A549 (cell line): Measurements from ENCODE around the gene TSPAN18. TPM values are rescaled to one million over a fixed set of nuclear protein-coding genes. Genes with fewer than 3 reads are reported as not detected.

Source experiments
- ATAC-seq, 2 experiments: fragments of 200-7000 bp in 1 of 2; fragments of >200 bp in 1 of 2; cut with Nextera tagmentation in 1 of 2; cut with Tn5 transposase in 1 of 2; 3 replicates each; pipeline versions ENCODE4 v1.8.0 to v1.9.1; 2018 to 2020; ENCODE audit warnings: mild to moderate bottlenecking in 1 of 2, moderate library complexity in 1 of 2
- CTCF ChIA-PET: fragments of 300-600 bp; sonication (Branson Sonifier 250); formaldehyde crosslinking; extraction: SDS; loops from one replicate; lab custom pipeline; 2021; ENCODE audit warnings: antibody characterized with exemption, inconsistent platforms; lab: Yijun Ruan, JAX
- POLR2A ChIA-PET: fragments of 350-600 bp; formaldehyde crosslinking; extraction: SDS; loops from one replicate; lab custom pipeline; 2021; ENCODE audit warnings: antibody characterized with exemption, inconsistent platforms; lab: Yijun Ruan, JAX
- DNase-seq, 2 experiments: peaks; one replicate each; pipeline versions ENCODE4 v3.0.0 to v3.0.0-alpha.2; 2011 to 2016; ENCODE audit warnings: low read depth in 1 of 2, low spot score in 1 of 2
- FAIRE-seq: peaks from 2 replicates; lab custom pipeline; 2011; peaks lifted over from hg19 to GRCh38; lab: Jason Lieb, UNC
- H3K27ac ChIP-seq, 2 experiments: fragments of >200 bp; sonication (Bioruptor Twin); formaldehyde crosslinking; 3 replicates each; pipeline ENCODE4 v1.5.1; 2016 to 2017
- H3K4me1 ChIP-seq: fragments of >200 bp; sonication (Bioruptor Twin); formaldehyde crosslinking; 3 replicates; pipeline ENCODE4 v1.6.1; 2016
- H3K4me2 ChIP-seq: fragments of >200 bp; sonication (Bioruptor Twin); formaldehyde crosslinking; 3 replicates; pipeline ENCODE4 v1.6.1; 2016
- H3K4me3 ChIP-seq: fragments of >200 bp; sonication (Bioruptor Twin); formaldehyde crosslinking; 3 replicates; pipeline ENCODE4 v1.5.1; 2016
- H3K9me3 ChIP-seq: fragments of >200 bp; sonication (Bioruptor Twin); formaldehyde crosslinking; 3 replicates; pipeline ENCODE4 v1.6.1; 2016
- CHD4 ChIP-seq: fragments of 200-600 bp; sonication (generic); IDR thresholded peaks from 2 replicates; pipeline ENCODE4 v1.6.1; 2016; ENCODE audit warnings: antibody characterized with exemption, mild to moderate bottlenecking, borderline replicate concordance
- CTCF ChIP-seq: fragments of >200 bp; sonication (Bioruptor Twin); formaldehyde crosslinking; IDR thresholded peaks from 3 replicates; pipeline ENCODE4 v1.5.1; 2016
- E2F6 ChIP-seq: IDR thresholded peaks from 2 replicates; pipeline ENCODE4 v1.6.1; 2012; ENCODE audit warnings: low read depth, borderline replicate concordance
- FOSL2 ChIP-seq, 2 experiments: fragments of 450-650 bp in 1 of 2; fragments of >200 bp in 1 of 2; sonication (Bioruptor Twin) in 1 of 2; formaldehyde crosslinking; IDR thresholded peaks; 2 replicates each; pipeline versions ENCODE4 v1.5.0 to v1.6.1; 2016 to 2020; ENCODE audit warnings: mild to moderate bottlenecking in 1 of 2, moderate library complexity in 1 of 2
- HDAC2 ChIP-seq: fragments of 200-600 bp; sonication (generic); IDR thresholded peaks from 2 replicates; pipeline ENCODE4 v1.6.1; 2016
- HEYL ChIP-seq: fragments of 250-450 bp; sonication (Bioruptor Pico); IDR thresholded peaks from 2 replicates; pipeline ENCODE4 v1.8.0; 2021; ENCODE audit warnings: mild to moderate bottlenecking, moderate library complexity
- KDM1A ChIP-seq: fragments of 200-600 bp; sonication (generic); IDR thresholded peaks from 2 replicates; pipeline ENCODE4 v1.6.1; 2016; ENCODE audit warnings: low read depth, mild to moderate bottlenecking
- KDM5A ChIP-seq: fragments of 200-600 bp; sonication (generic); IDR thresholded peaks from 2 replicates; pipeline ENCODE4 v1.6.1; 2016; ENCODE audit warnings: antibody characterized with exemption, mild to moderate bottlenecking
- MAFK ChIP-seq: fragments of 450-650 bp; IDR thresholded peaks from 2 replicates; pipeline ENCODE4 v1.6.1; 2014; ENCODE audit not compliant: partially characterized antibody
- MAX ChIP-seq: IDR thresholded peaks from 2 replicates; pipeline ENCODE4 v1.6.1; 2012
- NFE2L2 ChIP-seq: fragments of 150-350 bp; conservative IDR thresholded peaks from 2 replicates; pipeline ENCODE4 v1.6.1; 2014; ENCODE audit warnings: low read length
- PHF8 ChIP-seq: fragments of 200-600 bp; sonication (generic); IDR thresholded peaks from 2 replicates; pipeline ENCODE4 v1.6.1; 2016; ENCODE audit warnings: low read depth, mild to moderate bottlenecking, antibody characterized with exemption, moderate library complexity, borderline replicate concordance
- RAD21 ChIP-seq, 2 experiments: fragments of >200 bp in 1 of 2; sonication (Bioruptor Twin) in 1 of 2; formaldehyde crosslinking in 1 of 2; IDR thresholded peaks in 1 of 2; conservative IDR thresholded peaks in 1 of 2; 2 replicates in 1 of 2; 3 replicates in 1 of 2; pipeline ENCODE4 v1.6.1; 2012 to 2018; ENCODE audit warnings: inconsistent platforms in 1 of 2
- RCOR1 ChIP-seq: fragments of 150-350 bp; IDR thresholded peaks from 2 replicates; pipeline ENCODE4 v1.6.1; 2014; ENCODE audit warnings: antibody characterized with exemption, low read length, low read depth
- RFX5 ChIP-seq: fragments of 450-650 bp; IDR thresholded peaks from 2 replicates; pipeline ENCODE4 v1.7.1; 2014; ENCODE audit warnings: antibody characterized with exemption, mild to moderate bottlenecking, moderate library complexity
- SMC3 ChIP-seq: fragments of >200 bp; sonication (Bioruptor Twin); formaldehyde crosslinking; IDR thresholded peaks from 3 replicates; pipeline ENCODE4 v1.6.1; 2018; ENCODE audit warnings: inconsistent platforms
- SREBF2 ChIP-seq: fragments of 450-650 bp; IDR thresholded peaks from 2 replicates; pipeline ENCODE4 v1.6.1; 2014; ENCODE audit warnings: mild to moderate bottlenecking, moderate library complexity
- TFCP2L1 ChIP-seq: fragments of 250-450 bp; sonication (Bioruptor Pico); IDR thresholded peaks from 2 replicates; pipeline ENCODE4 v1.5.0; 2021; ENCODE audit warnings: mild to moderate bottlenecking
- ZNF302 ChIP-seq: fragments of 250-450 bp; sonication (Bioruptor Pico); IDR thresholded peaks from 2 replicates; pipeline ENCODE4 v1.9.0; 2021; ENCODE audit warnings: inconsistent platforms, mild to moderate bottlenecking, moderate library complexity
- WGBS: methylation state at CpG from one replicate; pipeline ENCODE4 v1.1.6; 2017; ENCODE audit errors: missing lambda C conversion rate; 5-methylcytosine and 5-hydroxymethylcytosine counted together
- polyA plus RNA-seq, 4 experiments: library from polyadenylated mRNA; depleted of rRNA in 3 of 4; stranded (reverse); fragments of >200 nt; fragmentation: RNase III in 1 of 4; extraction: RNeasy Plus Mini Kit Qiagen cat#74134 plus additional on column Dnase treatment in 1 of 4; gene quantifications; 2 replicates in 3 of 4; 3 replicates in 1 of 4; pipeline ENCODE4 v1.2.3, GENCODE V29; 2011 to 2017
- TF ChIP-seq, protein P1 (sequence below): fragments of 200-600 bp; sonication (generic); IDR thresholded peaks from 2 replicates; pipeline ENCODE4 v1.6.1; 2016; ENCODE audit warnings: antibody characterized with exemption, mild to moderate bottlenecking, moderate library complexity
- TF ChIP-seq, protein P2 (sequence below): fragments of >200 bp; sonication (Bioruptor Twin); formaldehyde crosslinking; IDR thresholded peaks from 2 replicates; pipeline ENCODE4 v1.6.1; 2016
- TF ChIP-seq, protein P3 (sequence below): fragments of 450-650 bp; IDR thresholded peaks from 2 replicates; pipeline ENCODE4 v1.6.1; 2014; ENCODE audit warnings: antibody characterized with exemption

The TSPAN18 gene
- polyA plus RNA-seq, 2 of the 4 experiments (the other 2 are of a cell fraction) = 0.81 to 4.5 TPM

GRCh38 chr11:44901120-44901633, 174.4 kb downstream of the TSPAN18 start:
- H3K4me2 ChIP-seq = no peak overlapping the region
- no peak overlapping the region for H3K27ac ChIP-seq
- H3K4me1 ChIP-seq = no peaks in the 10 kb centered on the region
- no peak for TF ChIP-seq RFX5
- TF ChIP-seq SREBF2 = no peak
- no peak for TF ChIP-seq MAFK
- no peak for TF ChIP-seq HDAC2
- TF ChIP-seq, protein P1, sequence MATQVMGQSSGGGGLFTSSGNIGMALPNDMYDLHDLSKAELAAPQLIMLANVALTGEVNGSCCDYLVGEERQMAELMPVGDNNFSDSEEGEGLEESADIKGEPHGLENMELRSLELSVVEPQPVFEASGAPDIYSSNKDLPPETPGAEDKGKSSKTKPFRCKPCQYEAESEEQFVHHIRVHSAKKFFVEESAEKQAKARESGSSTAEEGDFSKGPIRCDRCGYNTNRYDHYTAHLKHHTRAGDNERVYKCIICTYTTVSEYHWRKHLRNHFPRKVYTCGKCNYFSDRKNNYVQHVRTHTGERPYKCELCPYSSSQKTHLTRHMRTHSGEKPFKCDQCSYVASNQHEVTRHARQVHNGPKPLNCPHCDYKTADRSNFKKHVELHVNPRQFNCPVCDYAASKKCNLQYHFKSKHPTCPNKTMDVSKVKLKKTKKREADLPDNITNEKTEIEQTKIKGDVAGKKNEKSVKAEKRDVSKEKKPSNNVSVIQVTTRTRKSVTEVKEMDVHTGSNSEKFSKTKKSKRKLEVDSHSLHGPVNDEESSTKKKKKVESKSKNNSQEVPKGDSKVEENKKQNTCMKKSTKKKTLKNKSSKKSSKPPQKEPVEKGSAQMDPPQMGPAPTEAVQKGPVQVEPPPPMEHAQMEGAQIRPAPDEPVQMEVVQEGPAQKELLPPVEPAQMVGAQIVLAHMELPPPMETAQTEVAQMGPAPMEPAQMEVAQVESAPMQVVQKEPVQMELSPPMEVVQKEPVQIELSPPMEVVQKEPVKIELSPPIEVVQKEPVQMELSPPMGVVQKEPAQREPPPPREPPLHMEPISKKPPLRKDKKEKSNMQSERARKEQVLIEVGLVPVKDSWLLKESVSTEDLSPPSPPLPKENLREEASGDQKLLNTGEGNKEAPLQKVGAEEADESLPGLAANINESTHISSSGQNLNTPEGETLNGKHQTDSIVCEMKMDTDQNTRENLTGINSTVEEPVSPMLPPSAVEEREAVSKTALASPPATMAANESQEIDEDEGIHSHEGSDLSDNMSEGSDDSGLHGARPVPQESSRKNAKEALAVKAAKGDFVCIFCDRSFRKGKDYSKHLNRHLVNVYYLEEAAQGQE = no peak
- no peak for TF ChIP-seq NFE2L2
- TF ChIP-seq CHD4 = no peak
- TF ChIP-seq HEYL (CRISPR knock-in tag) = no peak
- TF ChIP-seq, protein P2, sequence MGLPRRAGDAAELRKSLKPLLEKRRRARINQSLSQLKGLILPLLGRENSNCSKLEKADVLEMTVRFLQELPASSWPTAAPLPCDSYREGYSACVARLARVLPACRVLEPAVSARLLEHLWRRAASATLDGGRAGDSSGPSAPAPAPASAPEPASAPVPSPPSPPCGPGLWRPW = no peak
- no peak for TF ChIP-seq MAX
- TF ChIP-seq, protein P3, sequence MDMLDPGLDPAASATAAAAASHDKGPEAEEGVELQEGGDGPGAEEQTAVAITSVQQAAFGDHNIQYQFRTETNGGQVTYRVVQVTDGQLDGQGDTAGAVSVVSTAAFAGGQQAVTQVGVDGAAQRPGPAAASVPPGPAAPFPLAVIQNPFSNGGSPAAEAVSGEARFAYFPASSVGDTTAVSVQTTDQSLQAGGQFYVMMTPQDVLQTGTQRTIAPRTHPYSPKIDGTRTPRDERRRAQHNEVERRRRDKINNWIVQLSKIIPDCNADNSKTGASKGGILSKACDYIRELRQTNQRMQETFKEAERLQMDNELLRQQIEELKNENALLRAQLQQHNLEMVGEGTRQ = no peak
- no peak for TF ChIP-seq RCOR1
- no peak for TF ChIP-seq KDM1A
- no peak for TF ChIP-seq E2F6
- no peak for TF ChIP-seq TFCP2L1 (CRISPR knock-in tag)
- no peak for TF ChIP-seq RAD21 (conservative IDR thresholded peaks at IDR 0.05 in 1 of 2, IDR thresholded peaks at IDR 0.05 in 1 of 2)
- TF ChIP-seq KDM5A = no peak
- TF ChIP-seq SMC3 = no peak
- TF ChIP-seq FOSL2 (IDR thresholded peaks at IDR 0.05) = no peak
- TF ChIP-seq FOSL2 (CRISPR knock-in tag; IDR thresholded peaks at IDR 0.05) = no peak
- no peak for TF ChIP-seq PHF8
- H3K4me3 ChIP-seq = no peak overlapping the region
- FAIRE-seq = no peak
- no peak for ATAC-seq
- no peak for DNase-seq
- ChIA-PET POLR2A (no interaction called here), CTCF (interaction anchor here (0.9 to 6.8 kb wide), 10 partner anchors 7 to 344 kb away, joined by 3 to 48 read pairs (median 4); no protein-coding TSS in a partner anchor)
- H3K9me3 ChIP-seq = peaks cover 5% of the 10 kb centered on the region; the same call in 1 of the 3 replicates
- 65% methylated on average over 7 of the region's 7 CpGs for WGBS

DNA sequence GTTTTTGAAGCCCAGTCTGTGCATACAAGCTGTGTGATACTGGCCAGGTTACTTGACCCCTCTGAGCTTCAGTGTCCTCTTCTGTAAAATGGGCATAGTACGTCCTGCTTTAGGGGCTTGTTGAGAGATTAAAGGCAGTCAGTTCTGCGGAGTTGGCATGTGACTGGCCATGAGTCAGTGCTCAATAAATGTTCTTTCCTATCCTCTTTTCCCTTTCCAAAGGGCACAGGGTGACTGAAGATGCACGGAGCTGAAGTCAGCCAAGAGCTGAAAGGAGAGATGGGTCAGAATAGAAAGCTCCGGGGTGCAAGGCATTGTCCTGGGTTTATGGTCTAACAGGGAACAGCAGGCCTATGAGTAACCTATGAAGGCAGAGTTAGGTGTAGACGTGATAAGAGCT, 175.0 kb downstream of the TSPAN18 start:
- FAIRE-seq (no peak), DNase-seq (no peak), ATAC-seq (no peak)
- peaks cover 5% of the 10 kb centered on the region; the same call in 1 of the 3 replicates for H3K9me3 ChIP-seq
- H3K4me1 ChIP-seq = no peaks in the 10 kb centered on the region
- H3K4me2 ChIP-seq = no peak overlapping the region
- TF ChIP-seq CTCF (no peak), ZNF302 (no peak)
- POLR2A ChIA-PET = no interaction called here
- H3K4me3 ChIP-seq = no peak overlapping the region
- 58% methylated on average over 5 of the region's 5 CpGs for WGBS
- CTCF ChIA-PET = interaction anchor here (1.0 to 6.8 kb wide), 9 partner anchors 8 to 345 kb away, joined by 3 to 48 read pairs (median 3); no protein-coding TSS in a partner anchor
- no peak overlapping the region for H3K27ac ChIP-seq
